Measurements from ENCODE around the gene PARS2.
"Not testable (repeated sequence)": the region's sequence is repeated elsewhere in the genome, so short reads cannot be mapped to it uniquely, and the experiment has no call there.

The PARS2 gene

DNA sequence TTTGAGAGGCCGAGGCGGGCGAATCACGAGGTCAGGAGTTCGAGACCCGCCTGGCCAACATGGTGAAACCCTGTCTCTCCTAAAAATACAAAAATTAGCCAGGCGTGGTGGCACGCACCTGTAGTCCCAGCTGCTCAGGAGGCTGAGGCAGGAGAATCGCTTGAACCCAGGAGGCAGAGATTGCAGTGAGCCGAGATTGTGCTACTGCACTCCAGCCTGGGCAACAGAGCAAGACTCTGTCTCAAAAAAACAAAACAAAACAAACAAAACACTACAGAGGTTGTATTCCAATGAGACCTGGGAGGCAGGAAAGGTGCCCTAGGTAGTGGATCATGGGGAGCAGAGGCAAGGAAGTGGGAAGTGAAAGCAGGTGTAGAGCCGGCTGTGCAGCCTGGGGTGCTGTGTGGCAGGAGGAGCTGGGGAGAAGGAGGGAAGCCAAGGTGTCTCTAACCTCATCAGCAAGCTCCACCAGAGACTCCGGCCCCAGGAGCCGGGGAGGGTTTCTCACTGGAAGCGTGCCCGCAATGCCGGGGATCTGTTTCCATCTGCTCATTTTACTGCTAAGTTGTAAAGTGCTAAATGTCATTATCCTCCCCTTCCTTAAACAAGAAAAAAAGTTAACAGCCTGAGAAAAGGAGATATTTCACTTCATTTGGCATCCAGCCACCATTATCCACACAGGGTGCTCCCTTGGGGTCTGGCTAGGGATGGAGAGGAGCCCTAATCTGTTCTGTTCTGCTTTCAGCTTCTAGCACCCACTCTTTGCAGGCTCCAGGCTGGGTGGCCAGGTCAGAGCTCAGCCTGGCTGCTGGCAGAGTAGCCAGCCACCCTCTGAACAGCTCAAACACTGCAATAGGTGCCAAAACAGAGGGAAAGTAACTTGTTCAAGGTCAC, 11.8 kb upstream of the PARS2 start:
- DNase-seq (ENCODE audit: low read depth in 2 of 2, low spot score in 1 of 2) = not testable (repeated sequence)

DNA sequence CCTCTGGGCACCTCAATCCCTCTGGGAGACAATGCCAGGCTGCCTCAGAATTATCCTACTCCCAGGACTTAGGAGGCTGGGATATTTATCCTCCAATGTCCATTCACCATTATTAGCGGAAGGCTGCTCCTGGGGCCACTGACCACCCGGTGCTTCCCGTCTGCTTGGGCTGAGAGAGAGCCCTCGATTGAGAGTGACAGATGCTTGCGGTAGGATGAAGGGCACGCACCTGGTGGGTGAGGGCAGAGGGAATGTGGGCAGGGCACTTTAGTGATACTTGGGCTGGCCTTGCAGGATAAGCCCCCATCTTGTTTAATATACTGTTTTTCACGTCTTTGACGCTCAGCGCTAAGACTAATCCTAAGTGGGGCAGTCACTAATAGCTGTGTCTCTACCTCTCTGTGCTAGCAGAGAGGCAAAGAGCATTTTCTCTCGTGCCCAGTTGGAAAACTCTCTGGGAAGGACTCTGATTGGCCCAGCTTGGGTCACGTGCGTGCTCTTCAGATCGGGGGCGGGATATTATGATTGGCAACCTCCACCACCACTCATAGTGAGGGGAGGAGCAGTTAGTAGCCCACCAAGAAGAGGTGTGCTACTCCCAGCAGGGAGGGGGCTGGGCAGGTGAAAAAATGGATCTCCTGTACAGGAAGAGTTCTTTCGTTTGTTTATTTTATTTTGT, 10.6 kb upstream of the PARS2 start:
- no peak for DNase-seq (ENCODE audit: low read depth in 2 of 2, low spot score in 1 of 2)

GRCh38 chr1:54772951-54773350, 8.6 kb upstream of the PARS2 start:
- no peak for DNase-seq (ENCODE audit: low read depth in 2 of 2, low spot score in 1 of 2)

DNA sequence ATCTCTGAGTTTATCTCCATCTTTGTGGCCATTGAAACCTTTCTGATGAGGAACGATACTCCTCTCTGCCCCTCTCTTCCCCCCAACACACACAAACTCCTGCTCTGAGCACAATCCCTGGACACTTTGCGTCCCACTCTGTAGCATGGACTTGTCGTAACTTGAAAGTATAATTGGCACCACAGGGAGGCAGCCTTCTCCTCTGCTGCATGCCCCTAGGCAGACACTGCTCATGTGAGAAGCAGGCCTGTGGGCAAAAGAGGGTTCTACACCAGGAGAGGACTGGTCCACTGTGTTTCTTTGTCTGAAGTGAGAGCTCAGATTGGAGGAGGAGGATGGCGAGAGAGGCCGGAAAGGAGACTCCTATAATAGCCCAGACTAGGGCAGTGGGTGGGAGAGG, 3.8 kb upstream of the PARS2 start:
- DNase-seq (ENCODE audit: low read depth in 2 of 2, low spot score in 1 of 2) = no peak

DNA sequence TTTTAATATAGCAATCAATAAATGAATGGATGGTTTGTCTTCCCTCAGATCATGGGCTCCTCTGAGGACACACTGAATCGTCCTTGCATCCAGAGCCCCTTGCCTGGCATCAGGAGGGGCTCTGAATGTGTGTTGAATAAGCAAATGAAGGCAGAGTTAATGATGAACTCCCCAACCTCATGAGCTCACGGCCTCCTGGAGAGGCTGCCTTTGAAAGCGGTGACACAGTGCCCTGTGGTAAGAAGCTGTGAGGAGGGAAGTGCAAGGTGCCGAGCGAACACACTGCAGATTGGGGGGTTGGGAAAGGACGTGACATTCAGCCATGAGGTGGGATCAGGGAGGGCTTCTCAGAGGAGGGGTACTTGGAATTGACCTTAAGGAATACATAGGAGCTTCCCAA, 3.2 kb upstream of the PARS2 start:
- DNase-seq (ENCODE audit: low read depth in 2 of 2, low spot score in 1 of 2) = no peak

GRCh38 chr1:54766726-54767125, 2.4 kb upstream of the PARS2 start:
- no peak for DNase-seq (ENCODE audit: low read depth in 2 of 2, low spot score in 1 of 2)

DNA sequence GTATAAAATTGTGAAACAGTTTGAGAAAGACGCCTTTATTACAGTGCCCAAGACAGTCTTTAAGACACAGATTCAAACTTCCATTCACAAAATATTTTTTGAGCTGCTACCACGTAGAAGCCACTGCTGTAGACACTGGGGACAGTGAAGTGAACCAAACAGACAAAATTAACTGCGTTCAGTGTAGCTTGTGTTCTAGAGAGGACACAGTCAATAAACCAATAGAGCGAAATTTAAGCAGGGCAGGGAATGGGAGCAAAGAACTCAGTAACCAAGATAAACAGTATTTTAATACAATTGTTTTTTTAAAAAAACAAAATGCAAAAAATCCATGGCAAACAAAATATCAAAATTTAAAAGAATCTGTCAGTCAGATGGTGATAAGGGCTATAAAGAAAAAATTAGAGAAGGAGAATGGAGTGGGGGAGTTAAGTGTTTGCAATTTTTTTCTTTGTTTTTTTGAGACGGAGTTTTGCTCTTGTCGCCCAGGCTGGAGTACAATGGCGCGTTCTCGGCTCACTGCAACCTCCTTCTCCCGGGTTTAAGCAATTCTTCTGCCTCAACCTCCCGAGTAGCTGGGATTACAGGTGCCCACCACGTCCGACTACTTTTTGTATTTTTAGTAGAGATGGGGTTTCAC, 719 bp upstream of the PARS2 start:
- DNase-seq (ENCODE audit: low read depth in 2 of 2, low spot score in 1 of 2) = no peak

GRCh38 chr1:54763816-54764132, 549 bp downstream of the PARS2 start:
- no peak for DNase-seq (ENCODE audit: low read depth in 2 of 2, low spot score in 1 of 2)

DNA sequence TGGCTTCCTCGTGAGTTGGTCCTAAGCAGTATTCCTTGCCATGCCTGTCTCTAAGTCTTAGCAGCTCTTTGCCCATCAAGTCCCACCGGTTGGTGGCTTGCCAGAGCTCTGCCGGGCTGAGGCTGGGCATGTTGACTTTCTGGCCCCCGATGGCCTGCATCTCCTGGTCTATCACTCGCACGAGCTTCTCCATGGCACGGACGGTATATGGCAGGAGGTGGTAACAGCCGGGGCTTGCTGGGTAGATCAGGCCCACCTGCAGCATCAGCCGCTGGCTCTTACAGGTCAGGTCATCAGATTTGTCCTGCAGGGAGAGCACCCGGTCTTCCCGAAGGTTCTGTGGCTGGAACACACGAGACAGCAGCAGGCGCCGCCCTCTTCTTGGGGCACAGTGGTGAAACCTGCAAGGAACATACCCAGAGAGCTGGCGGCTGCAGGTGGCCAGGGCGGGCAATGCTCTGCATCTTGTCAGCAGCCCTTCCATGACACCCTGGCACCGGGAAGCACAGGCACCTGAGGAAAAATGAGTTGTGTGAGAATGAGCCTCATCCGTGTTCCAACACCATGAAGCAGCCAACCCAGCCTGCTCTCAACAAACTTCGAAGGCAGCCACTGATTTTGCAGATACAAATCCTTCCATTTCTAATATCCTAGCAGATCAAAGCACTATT, 5.5 kb downstream of the PARS2 start:
- DNase-seq (ENCODE audit: low read depth in 2 of 2, low spot score in 1 of 2) = no peak

DNA sequence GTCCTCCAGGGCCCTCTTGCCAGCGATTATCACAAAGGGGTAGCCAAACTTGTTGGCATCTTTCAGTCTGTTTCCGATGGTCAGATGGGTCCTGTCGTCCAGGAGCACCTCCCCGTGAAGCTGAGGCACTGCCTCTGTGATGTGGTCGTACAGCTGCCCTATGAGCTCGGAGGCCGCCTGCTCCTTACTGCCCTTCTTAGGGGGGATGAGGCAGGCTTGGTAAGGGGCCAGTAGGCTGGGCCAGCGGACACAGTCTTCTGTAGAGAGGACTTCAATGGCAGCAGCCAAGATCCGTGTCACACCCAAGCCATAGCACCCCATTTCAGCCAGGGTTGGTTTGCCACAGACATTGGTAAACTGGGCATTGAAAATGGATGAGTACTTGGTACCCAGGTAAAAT, 6.5 kb downstream of the PARS2 start:
- no peak for DNase-seq (ENCODE audit: low read depth in 2 of 2, low spot score in 1 of 2)

DNA sequence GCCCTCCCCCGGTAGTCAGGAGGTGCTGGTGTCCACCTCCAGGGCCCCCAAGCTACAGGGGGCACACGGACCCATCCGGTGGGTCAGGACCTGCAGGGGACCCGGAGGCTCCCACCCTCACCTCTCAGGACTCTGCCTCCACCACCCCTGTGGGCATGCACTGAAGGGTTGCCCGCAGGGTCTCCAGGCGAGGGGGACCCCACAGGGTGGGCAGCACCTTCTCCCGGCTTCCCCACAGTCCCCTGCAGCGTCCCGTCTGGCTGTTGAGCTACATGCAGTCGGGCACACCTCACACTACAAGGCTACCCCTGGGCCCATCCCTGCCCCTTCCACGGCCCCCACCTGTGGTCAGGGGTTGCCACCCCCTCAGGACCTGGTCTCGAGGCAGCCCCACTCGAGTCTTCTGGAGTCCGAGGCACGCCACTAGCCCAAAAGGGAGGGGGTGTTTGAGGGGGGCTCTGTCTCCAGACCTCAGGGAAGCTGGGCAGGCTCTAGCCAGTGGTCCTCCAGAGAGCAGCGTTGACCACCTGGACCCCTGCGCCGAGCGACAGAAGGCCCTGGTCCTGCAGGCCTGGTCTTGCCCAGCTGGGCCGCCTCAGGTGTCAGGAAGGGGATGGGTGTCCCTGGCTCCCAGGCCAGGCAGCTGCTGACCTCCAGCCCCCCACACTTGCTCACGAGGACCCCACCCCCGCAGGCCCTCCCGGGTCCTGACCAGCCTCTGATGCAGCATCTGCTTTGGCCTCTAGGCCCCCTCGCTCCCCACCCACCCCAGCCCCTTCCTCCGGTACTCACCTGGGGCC, 9.6 kb downstream of the PARS2 start:
- no peak for DNase-seq (ENCODE audit: low read depth in 2 of 2, low spot score in 1 of 2)

- DNase-seq (ENCODE audit: low read depth in 2 of 2, low spot score in 1 of 2) = no peak
These were observed 10.3 kb downstream of the PARS2 start for GRCh38 chr1:54754045-54754444.

DNA sequence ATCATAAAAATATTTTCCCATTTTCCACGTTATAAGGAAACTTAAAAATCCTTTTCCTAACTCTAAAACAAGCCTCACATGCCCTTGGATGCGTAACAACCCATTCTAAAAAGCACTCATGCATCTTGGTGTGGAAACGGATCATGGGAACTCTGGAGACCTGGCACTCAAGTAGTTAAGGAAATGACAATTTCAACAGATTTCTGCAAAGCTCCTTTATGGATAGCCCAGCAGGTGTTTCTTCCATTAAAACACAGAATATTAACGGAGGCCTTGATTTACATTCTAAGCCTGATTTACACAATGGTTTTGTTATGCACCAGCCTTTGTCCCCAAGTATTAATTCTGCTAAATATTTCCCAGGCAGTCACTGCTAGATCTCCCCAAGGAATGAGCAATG, 12.9 kb downstream of the PARS2 start:
- no peak for DNase-seq (ENCODE audit: low read depth in 2 of 2, low spot score in 1 of 2)

- no peak for DNase-seq (ENCODE audit: low read depth in 2 of 2, low spot score in 1 of 2)
These were observed 13.7 kb downstream of the PARS2 start for GRCh38 chr1:54750596-54750995.

DNA sequence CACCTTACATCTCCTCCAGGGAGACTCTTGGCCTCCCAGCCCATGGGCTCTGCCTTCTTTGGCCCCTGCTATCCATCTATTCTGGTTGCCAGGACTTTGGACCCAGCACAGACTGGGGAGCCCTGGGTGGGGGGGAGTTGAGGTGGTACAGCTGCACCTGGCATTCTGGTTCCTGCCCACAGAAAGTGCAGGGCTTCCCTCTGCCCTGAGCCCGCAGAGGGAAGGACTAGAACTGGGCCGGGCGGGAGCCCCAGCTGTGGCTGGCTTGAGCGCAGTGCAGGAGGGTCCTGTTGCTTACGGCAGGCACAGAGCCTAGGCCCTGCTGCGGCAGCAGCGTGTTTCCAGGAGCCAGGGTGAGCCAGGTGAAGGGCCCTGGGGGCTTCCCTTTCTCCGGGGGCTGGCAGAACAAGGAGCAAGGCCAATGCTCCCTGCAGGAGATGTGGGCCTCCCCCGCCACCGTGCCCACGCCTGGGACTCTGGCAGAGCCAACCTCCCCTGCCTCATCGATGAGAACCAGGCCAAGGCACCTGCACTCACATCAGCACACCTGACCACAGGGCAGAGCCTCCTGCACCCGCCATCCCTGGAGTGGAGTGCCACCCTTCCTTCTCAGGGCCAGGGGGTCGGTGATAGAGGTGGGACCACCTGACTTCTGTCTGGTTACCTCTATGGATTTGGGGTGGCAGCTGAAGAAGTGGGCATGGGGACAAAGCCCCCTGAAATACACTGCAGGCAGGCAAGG, 16.1 kb downstream of the PARS2 start:
- no peak for DNase-seq (ENCODE audit: low read depth in 2 of 2, low spot score in 1 of 2)

- DNase-seq (ENCODE audit: low read depth in 2 of 2, low spot score in 1 of 2) = no peak
These were observed 18.5 kb downstream of the PARS2 start for GRCh38 chr1:54745864-54746263.

- no peak for DNase-seq (ENCODE audit: low read depth in 2 of 2, low spot score in 1 of 2)
These were observed 19.0 kb downstream of the PARS2 start for GRCh38 chr1:54745274-54745673.

- no peak for DNase-seq (ENCODE audit: low read depth in 2 of 2, low spot score in 1 of 2)
These were observed 19.6 kb downstream of the PARS2 start for GRCh38 chr1:54744696-54745095.

GRCh38 chr1:54743416-54744226, 20.7 kb downstream of the PARS2 start:
- DNase-seq (ENCODE audit: low read depth in 2 of 2, low spot score in 1 of 2) = no peak

Measured in stimulated activated CD8-positive, alpha-beta memory T cell treated with anti-CD3 and anti-CD28 coated beads, Interleukin-4, amount 100 ng/mL, for 1 hour (primary cell).